Measurements from ENCODE around the gene ADARB2.

DNA sequence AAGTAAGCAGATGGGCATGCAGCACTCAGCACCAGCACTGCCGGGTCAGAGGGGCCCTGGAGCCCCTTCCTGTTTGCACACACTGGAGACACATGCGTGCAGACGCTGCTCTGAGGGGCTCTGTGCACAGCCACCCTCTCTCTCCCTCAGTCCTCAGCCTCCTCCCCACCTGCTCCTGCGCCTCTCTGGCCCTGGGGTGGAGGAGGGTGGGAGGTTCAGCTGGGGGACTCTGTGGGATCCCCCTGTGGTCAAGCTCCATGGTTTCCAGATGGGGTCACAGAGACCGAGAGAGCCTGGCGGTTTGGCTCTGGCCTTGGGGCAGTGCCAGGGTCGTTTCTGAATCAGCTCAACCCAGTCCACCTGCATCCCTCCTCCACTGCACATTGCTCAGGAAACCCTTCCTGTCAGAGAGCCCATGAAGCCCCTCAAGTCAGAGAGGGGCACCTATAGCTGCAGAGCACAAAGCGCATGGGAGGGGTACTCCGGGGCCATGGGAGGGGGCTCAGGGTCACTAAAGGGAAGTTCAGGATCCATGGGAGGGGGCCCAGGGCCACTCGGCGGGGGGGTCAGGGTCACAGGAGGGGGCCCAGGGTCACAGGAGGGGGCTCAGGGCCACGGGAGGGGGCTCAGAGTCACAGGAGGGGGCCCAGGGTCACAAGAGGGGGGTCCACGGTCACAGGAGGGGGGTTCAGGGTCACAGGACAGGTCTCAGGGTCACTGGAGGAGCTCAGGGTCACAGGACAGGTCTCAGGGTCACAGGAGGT lies 161.7 kb downstream of the ADARB2 start:
- TF ChIP-seq ZZZ3 (IDR thresholded peaks at IDR 0.05; ENCODE audit: control insufficient read depth, insufficient read length, low read depth), result no peak
- TF ChIP-seq IKZF1 (conservative IDR thresholded peaks at IDR 0.05), result no peak

Measured in GM12878 (cell line).